GF-D8 (cell line): Measurements from ENCODE around the gene STYXL2.

ENCODE experiments used
- DNase-seq: peaks from one replicate; lab custom pipeline; 2025; lab: John Stamatoyannopoulos, UW

The STYXL2 gene

GRCh38 chr1:167081594-167082156 is 12.2 kb upstream of the STYXL2 start:
- DNase-seq = no peak

GRCh38 chr1:167082511-167083027 is 11.3 kb upstream of the STYXL2 start:
- DNase-seq = no peak

GRCh38 chr1:167083066-167083665 is 10.7 kb upstream of the STYXL2 start:
- DNase-seq = no peak

GRCh38 chr1:167083871-167084270 is 10.0 kb upstream of the STYXL2 start:
- DNase-seq = no peak

- DNase-seq = no peak
Measured at GRCh38 chr1:167084757-167085156, 9.1 kb upstream of the STYXL2 start.

GRCh38 chr1:167086033-167086432 is 7.8 kb upstream of the STYXL2 start:
- no peak for DNase-seq

- no peak for DNase-seq
Measured at GRCh38 chr1:167086768-167087167, 7.1 kb upstream of the STYXL2 start.

GRCh38 chr1:167088746-167089417 is 5.0 kb upstream of the STYXL2 start:
- DNase-seq = no peak

- no peak for DNase-seq
Measured at GRCh38 chr1:167089939-167090313, 3.9 kb upstream of the STYXL2 start.

GRCh38 chr1:167090314-167090942 is 3.4 kb upstream of the STYXL2 start, which contains the start of gene GPA33:
GPA33 (minus strand) TSS chr1:167090377; CDS start chr1:167090287, 90 bp downstream.
- DNase-seq = no peak

GRCh38 chr1:167092653-167093052 is 1.2 kb upstream of the STYXL2 start:
- no peak for DNase-seq

- DNase-seq = no peak
Measured at GRCh38 chr1:167094690-167095089, 815 bp downstream of the STYXL2 start.

GRCh38 chr1:167095368-167095767 is 1.5 kb downstream of the STYXL2 start:
- no peak for DNase-seq

GRCh38 chr1:167099851-167100250 is 6.0 kb downstream of the STYXL2 start:
- no peak for DNase-seq

- DNase-seq = no peak
Measured at GRCh38 chr1:167100730-167101129, 6.9 kb downstream of the STYXL2 start.

GRCh38 chr1:167101754-167102153 is 7.9 kb downstream of the STYXL2 start:
- no peak for DNase-seq

GRCh38 chr1:167102906-167103573 is 9.2 kb downstream of the STYXL2 start:
- no peak for DNase-seq

- DNase-seq = no peak
Measured at GRCh38 chr1:167104256-167104633, 10.4 kb downstream of the STYXL2 start.

- no peak for DNase-seq
Measured at GRCh38 chr1:167105271-167106118, 11.6 kb downstream of the STYXL2 start.

GRCh38 chr1:167106119-167106461 is 12.2 kb downstream of the STYXL2 start:
- DNase-seq = no peak

GRCh38 chr1:167107456-167107855 is 13.6 kb downstream of the STYXL2 start:
- DNase-seq = no peak

- DNase-seq = no peak
Measured at GRCh38 chr1:167109125-167109524, 15.2 kb downstream of the STYXL2 start.
